Astrocyte (in vitro differentiated cells and primary cell): ENCODE results near the gene STON2.

ENCODE experiments used
- EZH2 ChIP-seq: IDR thresholded peaks from 2 replicates; pipeline ENCODE4 v1.6.1; 2012; ENCODE audit warnings: mild to moderate bottlenecking, low read length, inconsistent platforms; ENCODE audit not compliant: insufficient read depth
- TF ChIP-seq, protein P1 (sequence below): IDR thresholded peaks from 2 replicates; pipeline ENCODE4 v1.5.1; 2011; ENCODE audit warnings: low read depth, mild to moderate bottlenecking, inconsistent platforms, low read length, moderate library complexity; ENCODE audit not compliant: insufficient read depth

DNA sequence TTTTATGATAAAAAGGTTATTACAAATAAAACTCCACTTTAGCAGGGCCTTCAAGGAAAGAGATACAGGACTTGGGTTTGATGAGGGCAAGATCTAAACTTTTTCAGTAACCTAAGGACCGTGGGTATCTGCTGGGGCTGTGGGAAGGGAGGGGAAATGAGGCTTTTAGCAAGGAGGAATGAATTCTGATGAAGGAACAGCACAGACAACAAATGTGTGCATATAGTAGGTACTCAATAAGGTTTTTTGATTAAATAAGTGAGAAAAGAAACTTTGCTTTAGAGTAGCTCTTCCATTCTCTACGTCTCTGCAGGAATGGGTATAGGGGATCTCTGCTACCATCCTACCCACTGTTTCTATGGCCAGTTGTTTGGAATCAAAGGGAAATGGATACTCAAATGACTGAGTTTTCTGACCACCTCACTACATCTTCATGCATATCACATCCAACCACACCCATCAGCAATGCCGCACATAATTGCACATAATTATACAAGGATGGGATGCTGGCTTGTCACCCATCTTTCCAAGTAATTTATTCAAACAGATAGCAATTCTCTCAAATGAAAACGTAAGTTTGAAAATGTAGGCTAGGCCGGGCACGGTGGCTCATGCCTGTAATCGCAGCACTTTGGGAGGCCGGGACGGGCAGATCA, 119.9 kb downstream of the STON2 start:
- TF ChIP-seq, protein P1, sequence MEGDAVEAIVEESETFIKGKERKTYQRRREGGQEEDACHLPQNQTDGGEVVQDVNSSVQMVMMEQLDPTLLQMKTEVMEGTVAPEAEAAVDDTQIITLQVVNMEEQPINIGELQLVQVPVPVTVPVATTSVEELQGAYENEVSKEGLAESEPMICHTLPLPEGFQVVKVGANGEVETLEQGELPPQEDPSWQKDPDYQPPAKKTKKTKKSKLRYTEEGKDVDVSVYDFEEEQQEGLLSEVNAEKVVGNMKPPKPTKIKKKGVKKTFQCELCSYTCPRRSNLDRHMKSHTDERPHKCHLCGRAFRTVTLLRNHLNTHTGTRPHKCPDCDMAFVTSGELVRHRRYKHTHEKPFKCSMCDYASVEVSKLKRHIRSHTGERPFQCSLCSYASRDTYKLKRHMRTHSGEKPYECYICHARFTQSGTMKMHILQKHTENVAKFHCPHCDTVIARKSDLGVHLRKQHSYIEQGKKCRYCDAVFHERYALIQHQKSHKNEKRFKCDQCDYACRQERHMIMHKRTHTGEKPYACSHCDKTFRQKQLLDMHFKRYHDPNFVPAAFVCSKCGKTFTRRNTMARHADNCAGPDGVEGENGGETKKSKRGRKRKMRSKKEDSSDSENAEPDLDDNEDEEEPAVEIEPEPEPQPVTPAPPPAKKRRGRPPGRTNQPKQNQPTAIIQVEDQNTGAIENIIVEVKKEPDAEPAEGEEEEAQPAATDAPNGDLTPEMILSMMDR: no peak
- no peak for TF ChIP-seq EZH2
